A673 (cell line): ENCODE data around the gene TMED1.

Source experiments
- CTCF ChIP-seq: fragments of 300-800, 200-600 bp; sonication (generic); conservative IDR thresholded peaks from 2 replicates; pipeline ENCODE4 v1.5.1; 2017; ENCODE audit warnings: low read depth, mild to moderate bottlenecking, antibody characterized with exemption, low read length, moderate library complexity, mixed read lengths
- EZH2 ChIP-seq: fragments of 200-600 bp; sonication (generic); IDR thresholded peaks from 2 replicates; pipeline ENCODE4 v1.6.1; 2017; ENCODE audit warnings: borderline replicate concordance, low read depth, mild to moderate bottlenecking, mixed read lengths, antibody characterized with exemption, low read length; ENCODE audit not compliant: poor library complexity, severe bottlenecking

DNA sequence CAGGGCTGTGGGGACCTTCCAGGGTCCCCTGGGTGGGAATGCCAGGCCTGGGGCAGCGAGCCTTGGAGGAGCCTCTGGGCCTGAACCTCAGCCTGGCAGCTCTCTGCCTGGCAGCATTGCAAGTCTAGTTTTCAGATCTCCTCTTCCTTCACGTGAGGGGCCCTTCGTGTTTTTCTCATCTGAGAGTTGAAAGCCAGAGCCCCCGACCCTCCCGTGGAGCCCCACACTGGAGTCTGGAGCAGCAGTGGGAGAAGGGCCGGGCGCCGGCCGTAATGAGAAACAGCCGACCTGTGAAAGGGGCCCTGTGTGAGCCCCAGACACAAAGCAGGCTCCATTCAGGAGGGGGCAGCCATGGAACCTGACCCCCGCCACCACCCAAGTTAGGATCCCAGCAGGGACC lies 19.3 kb downstream of the TMED1 start:
- no peak for TF ChIP-seq EZH2
- no peak for TF ChIP-seq CTCF
